Fibroblast of villous mesenchyme (primary cell): ENCODE results near the gene ANKRD60. TPM values are rescaled to one million over a fixed set of nuclear protein-coding genes. Genes with fewer than 3 reads are reported as not detected.

ENCODE experiments used
- DNase-seq: peaks from one replicate; pipeline ENCODE4 v3.0.0-alpha.2; 2010; ENCODE audit warnings: low read depth
- H3K4me3 ChIP-seq: 2 replicates; pipeline ENCODE4 v1.5.1; 2011; ENCODE audit warnings: low read depth, mild to moderate bottlenecking, low read length
- total RNA-seq: library from RNA; depleted of rRNA; stranded (reverse); fragments of >200 nt; gene quantifications from 2 replicates; pipeline ENCODE4 v1.2.3, GENCODE V29; 2012
- TF ChIP-seq, protein P1 (sequence below): IDR thresholded peaks from 2 replicates; pipeline ENCODE4 v1.5.1; 2012; ENCODE audit warnings: low read depth, mild to moderate bottlenecking, low read length; ENCODE audit not compliant: insufficient read depth

The ANKRD60 gene
- total RNA-seq, 1 donor = not detected

DNA sequence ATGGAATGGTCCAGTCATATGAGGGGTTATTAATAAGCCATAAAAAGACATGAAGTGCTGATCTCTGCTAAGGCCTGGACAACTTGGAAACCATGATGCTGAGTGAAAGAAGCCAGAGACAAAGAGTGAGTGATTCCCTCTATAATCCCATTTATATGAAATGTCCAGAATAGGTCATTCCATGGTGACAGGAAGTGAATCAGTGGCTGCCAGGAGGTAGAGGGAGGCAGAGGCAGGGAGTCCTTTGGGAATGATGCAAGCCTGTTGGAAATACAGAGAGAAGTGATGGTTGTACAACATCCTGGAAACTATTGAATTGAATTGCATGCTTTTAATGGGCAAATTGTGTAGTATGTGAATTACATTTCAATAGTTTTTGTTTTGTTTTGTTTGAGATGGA, 26.4 kb downstream of the ANKRD60 start:
- TF ChIP-seq, protein P1, sequence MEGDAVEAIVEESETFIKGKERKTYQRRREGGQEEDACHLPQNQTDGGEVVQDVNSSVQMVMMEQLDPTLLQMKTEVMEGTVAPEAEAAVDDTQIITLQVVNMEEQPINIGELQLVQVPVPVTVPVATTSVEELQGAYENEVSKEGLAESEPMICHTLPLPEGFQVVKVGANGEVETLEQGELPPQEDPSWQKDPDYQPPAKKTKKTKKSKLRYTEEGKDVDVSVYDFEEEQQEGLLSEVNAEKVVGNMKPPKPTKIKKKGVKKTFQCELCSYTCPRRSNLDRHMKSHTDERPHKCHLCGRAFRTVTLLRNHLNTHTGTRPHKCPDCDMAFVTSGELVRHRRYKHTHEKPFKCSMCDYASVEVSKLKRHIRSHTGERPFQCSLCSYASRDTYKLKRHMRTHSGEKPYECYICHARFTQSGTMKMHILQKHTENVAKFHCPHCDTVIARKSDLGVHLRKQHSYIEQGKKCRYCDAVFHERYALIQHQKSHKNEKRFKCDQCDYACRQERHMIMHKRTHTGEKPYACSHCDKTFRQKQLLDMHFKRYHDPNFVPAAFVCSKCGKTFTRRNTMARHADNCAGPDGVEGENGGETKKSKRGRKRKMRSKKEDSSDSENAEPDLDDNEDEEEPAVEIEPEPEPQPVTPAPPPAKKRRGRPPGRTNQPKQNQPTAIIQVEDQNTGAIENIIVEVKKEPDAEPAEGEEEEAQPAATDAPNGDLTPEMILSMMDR = no peak
- no peak for DNase-seq
- no peak overlapping the region for H3K4me3 ChIP-seq

- H3K4me3 ChIP-seq = no peak overlapping the region
- DNase-seq = no peak
- TF ChIP-seq, protein P1 = no peak
Measured at GRCh38 chr20:58201616-58202015, 26.8 kb downstream of the ANKRD60 start.

DNA sequence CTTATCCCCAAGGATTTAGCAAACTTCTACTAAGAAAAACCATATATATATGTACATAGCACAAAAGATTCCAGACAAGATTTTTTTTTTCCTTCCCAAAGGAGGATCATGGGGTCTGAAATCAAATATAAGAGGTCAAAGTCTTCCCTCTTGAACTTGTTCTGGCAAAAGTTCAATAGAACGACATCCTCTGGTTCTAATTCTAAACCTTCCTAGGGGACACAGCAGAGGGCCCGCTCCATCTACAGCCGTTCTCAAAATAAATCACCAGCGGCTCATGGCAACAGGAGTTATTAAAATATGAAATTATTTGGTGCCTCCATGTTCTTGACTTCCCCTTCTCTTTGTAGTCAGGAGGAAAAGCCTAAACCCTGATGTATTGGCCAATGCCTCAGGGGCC, 29.0 kb downstream of the ANKRD60 start:
- no peak overlapping the region for H3K4me3 ChIP-seq
- no peak for DNase-seq
- TF ChIP-seq, protein P1 = no peak

DNA sequence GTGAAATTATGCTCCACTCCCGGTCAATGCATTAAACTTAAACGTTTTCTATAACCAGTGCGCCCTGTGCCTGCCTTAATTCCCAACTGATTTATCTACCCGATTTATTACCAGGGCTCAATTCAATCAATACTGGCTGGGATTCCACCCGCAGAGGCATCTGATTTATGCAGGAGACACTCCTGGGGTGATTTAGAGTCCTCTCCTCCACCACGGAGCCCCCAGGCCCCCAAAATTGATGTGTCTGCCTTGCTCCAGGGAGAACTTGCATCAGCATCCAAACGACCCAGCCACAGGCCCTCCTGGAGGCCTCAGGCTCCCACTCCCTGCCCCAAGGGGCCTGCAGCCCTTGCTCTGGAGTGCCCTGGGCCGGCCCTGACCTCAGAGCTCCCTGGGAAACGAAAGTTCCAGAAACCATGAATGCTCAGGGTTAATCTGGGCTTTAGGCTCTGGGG, 29.5 kb downstream of the ANKRD60 start:
- TF ChIP-seq, protein P1 = no peak
- no peak overlapping the region for H3K4me3 ChIP-seq
- no peak for DNase-seq

DNA sequence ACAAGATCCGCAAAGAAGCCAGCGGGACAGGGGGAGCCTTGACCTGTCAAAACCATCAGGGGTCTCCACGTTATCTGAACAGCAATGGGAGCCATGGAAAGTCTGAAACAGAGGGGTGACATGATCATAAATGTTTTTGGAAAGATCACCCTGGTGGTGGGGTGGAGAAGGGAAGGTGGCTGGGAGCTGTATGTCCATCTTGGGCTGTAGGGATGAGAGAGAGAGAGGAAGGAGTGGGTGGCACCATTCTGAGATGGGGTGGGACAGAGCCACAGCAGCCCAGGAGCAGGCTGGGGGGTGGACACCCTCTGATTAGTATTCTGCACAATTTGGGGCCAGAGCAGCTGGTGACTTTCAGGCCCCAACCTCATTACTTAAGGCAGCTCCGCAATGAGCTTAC, 30.1 kb downstream of the ANKRD60 start:
- H3K4me3 ChIP-seq = no peak overlapping the region
- DNase-seq = no peak
- TF ChIP-seq, protein P1 = no peak

GRCh38 chr20:58197185-58197469, 31.3 kb downstream of the ANKRD60 start:
- no peak for DNase-seq
- TF ChIP-seq, protein P1 = no peak

DNA sequence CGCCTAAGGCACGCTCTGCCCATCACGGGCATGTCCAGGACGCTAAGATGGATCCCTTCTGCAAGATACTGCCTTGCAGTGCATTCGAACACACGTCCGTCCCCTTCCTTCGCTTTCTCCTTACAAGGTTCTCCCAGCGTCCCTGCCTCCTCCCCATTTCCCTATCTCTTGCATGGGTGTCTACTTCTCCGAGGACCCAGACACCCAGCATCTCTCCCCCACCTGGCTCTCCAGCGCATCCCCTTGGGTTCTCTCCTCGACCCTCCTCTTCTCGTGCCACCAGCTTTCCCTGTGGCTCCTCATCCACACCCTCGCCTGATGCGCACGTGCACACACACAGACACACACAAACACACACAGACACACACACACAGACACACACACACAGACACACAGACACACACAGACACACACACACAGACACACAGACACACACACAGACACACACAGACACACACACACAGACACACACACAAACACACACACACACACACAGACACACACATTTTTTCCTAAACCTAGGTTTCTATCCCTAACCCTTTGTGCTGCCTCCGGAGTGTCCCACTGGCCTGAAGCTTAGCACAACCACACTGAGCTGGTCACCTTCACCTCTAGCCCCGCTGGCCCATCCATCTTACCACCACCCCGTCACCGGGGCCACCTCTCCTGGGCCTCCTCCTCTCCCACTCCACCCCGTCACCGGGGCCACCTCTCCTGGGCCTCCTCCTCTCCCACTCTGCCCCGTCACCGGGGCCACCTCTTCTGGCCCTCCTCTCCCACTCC, 31.9 kb downstream of the ANKRD60 start:
- no peak overlapping the region for H3K4me3 ChIP-seq
- TF ChIP-seq, protein P1 = no peak
- DNase-seq = no peak

More at GRCh38 chr20:58197185-58197469, 31.3 kb downstream of the ANKRD60 start:
- no peak overlapping the region for H3K4me3 ChIP-seq
